ENCODE measurements around the gene PLXNB2. TPM values are rescaled to one million over a fixed set of nuclear protein-coding genes. Genes with fewer than 3 reads are reported as not detected.

The PLXNB2 gene
- polyA plus RNA-seq, 4 donors, result 217 to 261 (median 232) TPM

GRCh38 chr22:50298937-50299784 lies 8.3 kb downstream of the PLXNB2 start:
- no peak for DNase-seq (ENCODE audit: low read depth in 4 of 4, low spot score in 3 of 4)

DNA sequence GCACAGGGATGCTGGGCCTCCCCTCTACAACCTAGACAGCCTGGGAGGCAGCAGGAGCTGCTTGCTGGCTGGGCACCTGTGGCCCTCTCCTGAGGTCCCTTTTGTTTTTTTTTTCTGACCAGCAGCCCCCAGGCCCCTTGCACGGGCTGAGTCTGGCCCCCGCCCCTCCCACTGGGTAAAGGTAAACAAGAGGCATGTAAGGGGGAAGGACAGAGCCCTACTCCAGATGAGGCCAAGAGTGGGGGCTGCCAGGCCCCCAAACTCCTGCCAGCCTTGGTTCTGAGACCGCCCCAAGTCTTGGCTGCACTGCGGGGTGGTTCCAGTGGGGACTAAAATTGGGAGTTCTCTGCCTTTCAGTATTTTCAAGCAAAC lies 9.2 kb downstream of the PLXNB2 start:
- DNase-seq (ENCODE audit: low read depth in 4 of 4, low spot score in 3 of 4), result no peak

DNA sequence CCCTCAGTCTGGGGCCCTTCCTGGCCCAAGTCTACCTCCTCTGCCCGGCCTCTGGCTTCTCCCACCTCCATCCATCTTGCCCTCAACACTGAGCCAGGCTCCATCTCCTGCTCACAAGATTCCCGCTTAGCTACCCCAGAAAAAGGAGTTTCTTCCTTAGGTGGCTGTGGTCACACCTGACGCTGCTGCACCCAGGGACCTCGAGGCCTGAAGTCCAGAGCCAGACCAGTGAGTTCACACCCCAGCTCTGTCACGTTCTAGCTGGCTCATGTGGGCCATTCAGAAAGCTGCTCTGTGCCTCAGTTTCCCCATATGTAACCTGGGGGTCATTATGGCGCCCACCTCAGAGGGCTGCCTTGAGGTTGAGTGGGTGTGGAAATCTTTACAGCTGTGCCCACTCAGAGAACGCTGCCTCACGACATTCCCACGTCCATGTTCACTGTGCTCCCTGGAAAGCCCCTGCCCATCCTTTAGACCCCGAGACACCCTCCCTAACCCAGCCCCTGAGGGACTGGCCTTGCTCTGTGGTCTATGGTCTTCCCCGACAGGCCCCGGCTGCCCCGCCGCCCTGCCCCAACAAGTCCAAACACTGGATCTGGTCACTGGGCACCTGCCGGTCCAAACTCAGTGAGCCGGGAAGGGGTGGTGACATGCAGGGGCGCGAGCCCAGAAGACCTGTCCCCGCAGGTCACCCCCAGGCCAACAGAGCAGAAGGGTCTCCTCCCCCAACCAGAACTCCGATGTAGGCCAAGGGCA lies 9.8 kb downstream of the PLXNB2 start:
- no peak for DNase-seq (ENCODE audit: low read depth in 4 of 4, low spot score in 3 of 4)

GRCh38 chr22:50296658-50297490 lies 10.6 kb downstream of the PLXNB2 start:
- no peak for DNase-seq (ENCODE audit: low read depth in 4 of 4, low spot score in 3 of 4)

GRCh38 chr22:50294319-50294656 lies 13.2 kb downstream of the PLXNB2 start:
- DNase-seq (ENCODE audit: low read depth in 4 of 4, low spot score in 3 of 4), result no peak

DNA sequence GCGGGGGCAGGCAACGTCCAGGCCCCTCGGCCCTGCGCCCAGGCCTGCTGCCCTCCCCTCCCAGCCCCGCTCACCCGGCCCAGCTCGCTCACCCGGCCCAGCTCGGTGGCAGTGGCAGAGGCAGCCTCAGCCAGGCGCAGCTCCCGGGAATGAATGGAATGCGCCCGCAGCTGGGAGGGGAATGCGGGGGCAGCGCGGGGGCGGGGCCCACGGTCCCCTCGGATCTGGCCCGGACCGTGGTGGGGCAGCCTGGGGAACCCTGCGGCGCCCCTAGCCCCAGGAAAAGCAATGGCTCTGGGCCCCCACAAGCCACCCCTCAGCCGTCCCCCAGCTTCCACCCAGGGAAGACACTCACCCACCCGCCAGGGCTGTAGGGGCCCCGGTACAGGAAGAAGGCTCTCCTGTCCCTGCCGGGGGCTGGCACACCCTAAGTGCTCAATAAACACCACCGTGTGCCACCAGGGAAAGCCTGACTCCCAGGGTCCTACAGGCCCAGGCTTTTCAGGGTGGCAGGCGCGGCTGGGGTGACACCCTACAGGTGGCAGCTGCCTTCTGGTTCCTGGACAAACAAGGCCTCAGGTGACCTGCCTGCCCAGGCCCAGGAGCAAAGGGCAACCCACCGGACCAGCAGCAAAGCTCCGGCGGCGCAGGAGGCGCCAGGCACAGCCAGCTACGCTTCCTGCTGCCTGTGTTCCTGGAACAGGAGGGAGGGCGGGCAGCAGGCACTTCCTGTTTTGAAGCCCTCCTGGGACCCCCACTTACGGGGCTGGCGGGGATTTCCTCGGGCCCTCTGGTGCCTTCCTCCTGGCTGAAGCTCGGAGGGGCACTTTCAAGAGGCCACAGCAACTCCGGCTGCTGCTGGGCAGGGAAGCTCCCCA lies 13.8 kb downstream of the PLXNB2 start:
- peak in 1 of 4 donors; percentile 70 for DNase-seq (ENCODE audit: low read depth in 4 of 4, low spot score in 3 of 4)

DNA sequence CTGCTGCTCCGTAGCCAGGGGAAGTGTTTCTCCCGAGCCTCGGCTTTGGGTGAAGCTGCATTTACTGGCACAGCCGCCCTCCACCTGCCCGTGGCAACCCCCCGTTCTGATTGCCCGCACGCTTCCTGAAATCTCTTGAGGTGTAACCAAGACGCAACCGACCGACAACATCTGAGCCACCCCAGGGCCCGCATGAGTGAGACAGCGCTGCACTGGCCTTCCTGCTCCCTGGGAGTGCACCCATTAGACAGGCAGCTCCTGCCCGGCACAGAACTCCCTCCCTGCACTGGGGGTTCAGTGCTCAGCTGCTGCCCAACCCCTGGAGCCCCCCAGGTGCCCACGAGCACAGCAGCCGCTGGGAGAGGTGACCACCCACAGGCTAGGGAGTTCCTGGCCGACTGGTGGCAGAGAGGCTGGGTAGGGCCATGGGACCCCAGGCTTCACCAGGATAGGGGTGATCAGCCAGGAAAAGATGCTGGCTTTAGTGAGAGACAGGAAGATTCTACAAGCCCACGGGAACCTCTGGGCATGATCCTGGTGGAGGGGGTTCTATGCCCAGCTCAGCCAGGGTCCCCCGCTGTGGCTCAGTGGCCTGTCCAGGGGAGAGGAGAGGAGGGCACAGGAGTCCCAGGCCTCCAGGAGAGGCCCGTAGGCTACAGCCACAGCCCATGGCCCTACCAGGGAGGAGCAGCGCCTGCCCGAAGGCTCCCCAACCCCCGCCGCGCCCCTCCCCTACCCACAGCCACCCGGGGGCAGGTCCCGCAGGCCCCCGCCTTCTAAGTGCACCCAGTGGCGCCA lies 14.6 kb downstream of the PLXNB2 start:
- DNase-seq (ENCODE audit: low read depth in 4 of 4, low spot score in 3 of 4), result no peak

- no peak for DNase-seq (ENCODE audit: low read depth in 4 of 4, low spot score in 3 of 4)
Measured at GRCh38 chr22:50289942-50290630, 17.4 kb downstream of the PLXNB2 start.

GRCh38 chr22:50289151-50289941 lies 18.1 kb downstream of the PLXNB2 start:
- no peak for DNase-seq (ENCODE audit: low read depth in 4 of 4, low spot score in 3 of 4)

- DNase-seq (ENCODE audit: low read depth in 4 of 4, low spot score in 3 of 4), result no peak
Measured at GRCh38 chr22:50287731-50288130, 19.7 kb downstream of the PLXNB2 start.

- DNase-seq (ENCODE audit: low read depth in 4 of 4, low spot score in 3 of 4), result no peak
Measured at GRCh38 chr22:50286701-50287318, 20.6 kb downstream of the PLXNB2 start.

DNA sequence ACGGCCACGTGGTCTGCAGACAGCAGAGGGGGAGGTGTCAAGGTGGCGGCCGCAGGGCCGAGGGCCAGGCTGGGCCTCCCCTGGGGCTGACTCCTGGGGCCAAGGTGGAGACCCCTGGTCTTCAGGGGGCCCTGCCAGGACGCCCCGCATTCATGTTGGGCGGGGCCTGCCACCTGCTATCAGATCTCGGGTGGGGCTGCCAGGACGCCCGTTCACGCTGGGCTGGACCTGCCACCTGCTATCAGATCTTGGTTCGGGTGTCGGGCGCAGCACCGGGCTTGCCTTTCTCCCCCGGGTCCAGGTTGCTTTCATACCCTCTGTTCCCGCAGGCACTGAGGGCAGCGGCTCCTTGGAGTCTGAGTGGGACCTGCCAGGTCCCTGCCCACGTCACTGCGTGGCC lies 21.2 kb downstream of the PLXNB2 start:
- DNase-seq (ENCODE audit: low read depth in 4 of 4, low spot score in 3 of 4), result no peak

DNA sequence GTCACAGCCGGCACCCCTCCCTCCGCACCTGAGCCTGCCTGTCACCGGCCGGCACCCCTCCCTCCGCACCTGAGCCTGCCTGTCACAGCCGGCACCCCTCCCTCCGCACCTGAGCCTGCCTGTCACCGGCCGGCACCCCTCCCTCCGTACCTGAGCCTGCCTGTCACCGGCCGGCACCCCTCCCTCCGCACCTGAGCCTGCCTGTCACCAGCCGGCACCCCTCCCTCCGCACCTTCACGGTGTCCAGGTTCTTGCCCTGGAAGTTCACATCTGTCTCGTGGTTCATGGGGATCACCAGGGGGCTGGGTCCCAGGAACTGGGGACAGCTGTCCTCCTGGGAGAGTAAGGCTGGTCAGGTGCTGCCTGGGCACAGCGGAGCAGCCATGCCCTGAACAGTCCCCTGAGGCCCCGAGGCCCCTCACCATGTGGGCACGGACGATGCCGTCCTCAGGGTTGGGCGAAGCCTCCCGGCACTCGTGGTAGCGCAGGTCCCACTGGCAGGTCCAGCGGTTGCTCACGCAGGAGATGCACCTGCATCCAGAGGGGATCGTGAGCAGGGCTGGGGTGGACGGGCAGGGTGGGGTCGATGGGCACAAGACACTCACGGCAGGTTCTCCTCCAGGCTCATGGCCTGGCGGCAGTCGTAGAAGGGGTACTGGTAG lies 21.7 kb downstream of the PLXNB2 start:
- DNase-seq (ENCODE audit: low read depth in 4 of 4, low spot score in 3 of 4), result no peak

GRCh38 chr22:50284479-50284878 lies 23.0 kb downstream of the PLXNB2 start:
- no peak for DNase-seq (ENCODE audit: low read depth in 4 of 4, low spot score in 3 of 4)

DNA sequence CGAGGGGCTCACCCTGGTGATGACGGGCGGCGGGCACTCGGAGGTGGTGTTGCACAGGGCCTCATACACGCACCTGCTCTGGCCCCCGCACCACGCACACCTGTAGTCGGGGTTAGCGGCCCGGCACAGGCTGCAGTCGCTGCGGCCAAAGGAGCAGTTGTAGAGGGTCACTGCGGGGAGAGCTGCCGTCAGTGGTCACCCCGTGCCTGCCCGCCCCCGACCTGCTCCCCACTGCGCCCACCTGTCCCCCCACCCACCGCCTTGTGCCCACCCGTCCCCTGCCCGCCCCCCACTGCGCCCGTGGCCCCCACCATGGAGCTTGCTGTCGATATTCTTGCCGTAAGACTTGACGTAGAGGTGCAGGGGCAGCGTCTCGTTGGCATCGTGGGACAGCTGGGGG lies 23.6 kb downstream of the PLXNB2 start:
- DNase-seq (ENCODE audit: low read depth in 4 of 4, low spot score in 3 of 4), result no peak

DNA sequence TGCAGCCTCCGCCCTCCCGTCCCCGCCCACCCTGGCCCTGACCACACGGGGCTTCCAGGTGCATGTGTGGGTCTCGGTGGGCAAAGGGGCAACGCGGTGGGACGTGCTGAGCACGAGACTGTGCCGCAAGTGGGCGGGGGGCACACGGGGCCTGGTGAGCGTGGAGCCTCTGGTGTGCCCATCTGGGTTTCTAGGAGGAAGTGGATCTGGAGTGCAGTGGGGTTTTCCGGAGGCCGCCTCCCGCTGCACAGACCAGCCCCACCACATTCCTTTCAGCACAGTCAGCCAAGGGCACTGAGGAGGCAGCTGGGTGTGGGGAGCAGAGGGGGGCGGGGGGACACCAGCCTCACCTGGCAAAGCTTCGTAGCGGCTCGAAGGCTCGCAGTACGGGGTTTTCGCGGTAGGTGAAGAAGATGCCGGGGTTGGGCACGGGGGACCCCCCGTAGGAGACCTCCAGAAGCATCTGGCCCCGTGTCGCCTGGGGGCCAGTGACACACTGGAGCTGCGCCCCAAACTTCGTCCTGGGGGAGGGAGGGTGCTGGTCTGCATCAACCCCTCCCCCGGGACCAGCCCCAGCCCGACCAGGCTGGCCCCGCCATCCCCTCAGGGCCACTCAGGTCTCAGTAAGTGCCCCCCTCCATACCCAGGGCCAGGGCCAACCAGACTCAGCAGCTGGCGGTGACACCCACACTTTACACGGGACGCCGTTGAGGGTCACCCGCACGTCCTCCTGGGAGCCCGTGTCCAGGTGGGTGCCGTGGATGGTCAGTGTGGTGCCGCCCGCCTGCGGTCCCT lies 24.9 kb downstream of the PLXNB2 start:
- no peak for DNase-seq (ENCODE audit: low read depth in 4 of 4, low spot score in 3 of 4)

Measured in right renal pelvis (tissue), 4 donors.